ENCODE results near the gene SLC9A5.

DNA sequence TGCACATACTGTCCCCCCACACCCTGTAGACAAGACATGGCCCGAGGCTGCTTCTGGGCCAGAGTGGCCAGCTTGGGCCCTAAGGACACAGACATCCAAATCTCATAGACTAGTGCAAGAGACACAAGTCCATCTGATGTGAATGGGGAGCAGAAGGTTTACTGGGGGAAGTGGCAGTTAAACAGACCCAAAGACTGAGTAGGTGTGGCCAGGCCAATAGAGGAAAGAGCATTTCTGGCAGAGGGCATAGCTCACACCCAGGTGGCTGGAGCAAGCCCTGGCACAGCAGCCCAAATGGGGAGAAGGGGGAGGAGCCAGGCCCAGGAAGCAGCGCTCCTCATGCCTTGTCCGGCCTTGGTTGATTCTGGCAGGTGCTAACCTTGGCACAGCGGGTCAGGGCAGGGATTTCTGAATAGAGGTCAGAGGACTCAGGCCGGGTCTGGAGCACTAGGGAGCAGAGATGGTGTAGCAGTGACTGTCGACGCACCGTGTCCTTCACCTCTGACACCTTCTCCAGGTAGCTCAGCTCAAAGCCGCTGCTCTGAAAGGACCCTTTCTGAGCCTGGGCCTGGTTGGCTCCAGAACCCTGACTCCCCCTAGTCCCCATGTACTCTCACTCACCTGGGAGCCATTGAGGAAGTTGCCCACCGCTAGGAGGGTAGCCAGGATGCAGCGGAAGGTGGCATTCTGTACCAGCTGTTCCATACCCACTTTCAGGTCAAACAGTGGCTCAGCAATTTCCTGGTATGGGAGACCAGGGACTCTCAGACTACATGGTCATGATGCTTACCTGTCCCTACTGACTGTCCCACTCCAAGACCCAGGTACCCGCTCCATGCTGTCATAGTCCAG, 17.7 kb upstream of the SLC9A5 start:
- TF ChIP-seq, protein P1, sequence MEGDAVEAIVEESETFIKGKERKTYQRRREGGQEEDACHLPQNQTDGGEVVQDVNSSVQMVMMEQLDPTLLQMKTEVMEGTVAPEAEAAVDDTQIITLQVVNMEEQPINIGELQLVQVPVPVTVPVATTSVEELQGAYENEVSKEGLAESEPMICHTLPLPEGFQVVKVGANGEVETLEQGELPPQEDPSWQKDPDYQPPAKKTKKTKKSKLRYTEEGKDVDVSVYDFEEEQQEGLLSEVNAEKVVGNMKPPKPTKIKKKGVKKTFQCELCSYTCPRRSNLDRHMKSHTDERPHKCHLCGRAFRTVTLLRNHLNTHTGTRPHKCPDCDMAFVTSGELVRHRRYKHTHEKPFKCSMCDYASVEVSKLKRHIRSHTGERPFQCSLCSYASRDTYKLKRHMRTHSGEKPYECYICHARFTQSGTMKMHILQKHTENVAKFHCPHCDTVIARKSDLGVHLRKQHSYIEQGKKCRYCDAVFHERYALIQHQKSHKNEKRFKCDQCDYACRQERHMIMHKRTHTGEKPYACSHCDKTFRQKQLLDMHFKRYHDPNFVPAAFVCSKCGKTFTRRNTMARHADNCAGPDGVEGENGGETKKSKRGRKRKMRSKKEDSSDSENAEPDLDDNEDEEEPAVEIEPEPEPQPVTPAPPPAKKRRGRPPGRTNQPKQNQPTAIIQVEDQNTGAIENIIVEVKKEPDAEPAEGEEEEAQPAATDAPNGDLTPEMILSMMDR (IDR thresholded peaks at IDR 0.05), result no peak
- TF ChIP-seq SP1 (CRISPR knock-in tag; conservative IDR thresholded peaks at IDR 0.05) (no peak), RORB (CRISPR knock-in tag; IDR thresholded peaks at IDR 0.05) (no peak), ZNF423 (CRISPR knock-in tag; IDR thresholded peaks at IDR 0.05) (no peak)
- TF ChIP-seq, protein P2, sequence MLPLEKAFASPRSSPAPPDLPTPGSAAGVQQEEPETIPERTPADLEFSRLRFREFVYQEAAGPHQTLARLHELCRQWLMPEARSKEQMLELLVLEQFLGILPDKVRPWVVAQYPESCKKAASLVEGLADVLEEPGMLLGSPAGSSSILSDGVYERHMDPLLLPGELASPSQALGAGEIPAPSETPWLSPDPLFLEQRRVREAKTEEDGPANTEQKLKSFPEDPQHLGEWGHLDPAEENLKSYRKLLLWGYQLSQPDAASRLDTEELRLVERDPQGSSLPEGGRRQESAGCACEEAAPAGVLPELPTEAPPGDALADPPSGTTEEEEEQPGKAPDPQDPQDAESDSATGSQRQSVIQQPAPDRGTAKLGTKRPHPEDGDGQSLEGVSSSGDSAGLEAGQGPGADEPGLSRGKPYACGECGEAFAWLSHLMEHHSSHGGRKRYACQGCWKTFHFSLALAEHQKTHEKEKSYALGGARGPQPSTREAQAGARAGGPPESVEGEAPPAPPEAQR (CRISPR knock-in tag; IDR thresholded peaks at IDR 0.05), result no peak
- TF ChIP-seq, protein P3, sequence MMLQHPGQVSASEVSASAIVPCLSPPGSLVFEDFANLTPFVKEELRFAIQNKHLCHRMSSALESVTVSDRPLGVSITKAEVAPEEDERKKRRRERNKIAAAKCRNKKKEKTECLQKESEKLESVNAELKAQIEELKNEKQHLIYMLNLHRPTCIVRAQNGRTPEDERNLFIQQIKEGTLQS (CRISPR knock-in tag; conservative IDR thresholded peaks at IDR 0.05), result no peak

Data from WTC11 (cell line).